DOHH2 (cell line): ENCODE data around the gene TMEM126B.

Experiments
- H3F3A ChIP-seq: fragments of 200-600 bp; sonication (generic), shearing (Covaris generic); 2 replicates; pipeline ENCODE4 v1.6.0; 2016; ENCODE audit warnings: antibody characterized with exemption, mild to moderate bottlenecking; ENCODE audit not compliant: control insufficient read depth, insufficient read depth
- H3K27ac ChIP-seq: fragments of 200-600 bp; sonication (generic); 2 replicates; pipeline ENCODE4 v1.5.1; 2014; ENCODE audit warnings: low read depth, mild to moderate bottlenecking, low read length, moderate library complexity
- H3K27me3 ChIP-seq: fragments of 200-600 bp; sonication (generic); 2 replicates; pipeline ENCODE4 v1.6.1; 2014; ENCODE audit warnings: mild to moderate bottlenecking, low read length, mixed read lengths; ENCODE audit not compliant: control insufficient read depth
- H3K36me3 ChIP-seq: fragments of 200-600 bp; sonication (generic); 2 replicates; pipeline ENCODE4 v1.6.1; 2014; ENCODE audit warnings: mild to moderate bottlenecking, low read length, moderate library complexity, mixed read lengths; ENCODE audit not compliant: control insufficient read depth
- H3K4me1 ChIP-seq: fragments of 200-600 bp; sonication (generic); 2 replicates; pipeline ENCODE4 v1.6.1; 2014; ENCODE audit warnings: mild to moderate bottlenecking, low read length, mixed read lengths; ENCODE audit not compliant: control insufficient read depth
- H3K4me2 ChIP-seq: fragments of 200-600 bp; sonication (generic); 2 replicates; pipeline ENCODE4 v1.6.0; 2014; ENCODE audit warnings: mild to moderate bottlenecking, low read length, moderate library complexity
- H3K4me3 ChIP-seq: fragments of 200-600 bp; sonication (generic); 2 replicates; pipeline ENCODE4 v1.5.1; 2014; ENCODE audit warnings: mild to moderate bottlenecking, low read length, mixed read lengths
- H3K79me2 ChIP-seq: fragments of 200-600 bp; sonication (generic); 2 replicates; pipeline ENCODE4 v1.6.1; 2014; ENCODE audit warnings: mild to moderate bottlenecking, low read length, mixed read lengths; ENCODE audit not compliant: control insufficient read depth
- H3K9me2 ChIP-seq: fragments of 200-600 bp; sonication (generic); replicated peaks from 2 replicates; pipeline ENCODE4 v1.6.1; 2014; ENCODE audit warnings: mild to moderate bottlenecking, low read length, mixed read lengths; ENCODE audit not compliant: control insufficient read depth
- H3K9me3 ChIP-seq: fragments of 200-600 bp; sonication (generic); 2 replicates; pipeline ENCODE4 v1.6.1; 2014; ENCODE audit warnings: antibody characterized with exemption, low read length, mixed read lengths; ENCODE audit not compliant: control insufficient read depth, insufficient read depth
- H4K20me1 ChIP-seq: fragments of 200-600 bp; sonication (generic); 2 replicates; pipeline ENCODE4 v1.6.0; 2014; ENCODE audit warnings: low read depth, mild to moderate bottlenecking, antibody characterized with exemption, low read length, moderate library complexity; ENCODE audit not compliant: control insufficient read depth, insufficient read depth
- CTCF ChIP-seq: fragments of 200-600 bp; sonication (generic); IDR thresholded peaks from one replicate; pipeline ENCODE4 v1.5.1; 2014; ENCODE audit warnings: antibody characterized with exemption, mild to moderate bottlenecking, low read depth, low read length; ENCODE audit not compliant: poor library complexity, severe bottlenecking
- EZH2phosphoT487 ChIP-seq: fragments of 200-600 bp; sonication (generic); IDR thresholded peaks from 2 replicates; pipeline ENCODE4 v1.6.1; 2017; ENCODE audit warnings: borderline replicate concordance, mild to moderate bottlenecking, antibody characterized with exemption, low read length, moderate library complexity, mixed read lengths

The TMEM126B gene

DNA sequence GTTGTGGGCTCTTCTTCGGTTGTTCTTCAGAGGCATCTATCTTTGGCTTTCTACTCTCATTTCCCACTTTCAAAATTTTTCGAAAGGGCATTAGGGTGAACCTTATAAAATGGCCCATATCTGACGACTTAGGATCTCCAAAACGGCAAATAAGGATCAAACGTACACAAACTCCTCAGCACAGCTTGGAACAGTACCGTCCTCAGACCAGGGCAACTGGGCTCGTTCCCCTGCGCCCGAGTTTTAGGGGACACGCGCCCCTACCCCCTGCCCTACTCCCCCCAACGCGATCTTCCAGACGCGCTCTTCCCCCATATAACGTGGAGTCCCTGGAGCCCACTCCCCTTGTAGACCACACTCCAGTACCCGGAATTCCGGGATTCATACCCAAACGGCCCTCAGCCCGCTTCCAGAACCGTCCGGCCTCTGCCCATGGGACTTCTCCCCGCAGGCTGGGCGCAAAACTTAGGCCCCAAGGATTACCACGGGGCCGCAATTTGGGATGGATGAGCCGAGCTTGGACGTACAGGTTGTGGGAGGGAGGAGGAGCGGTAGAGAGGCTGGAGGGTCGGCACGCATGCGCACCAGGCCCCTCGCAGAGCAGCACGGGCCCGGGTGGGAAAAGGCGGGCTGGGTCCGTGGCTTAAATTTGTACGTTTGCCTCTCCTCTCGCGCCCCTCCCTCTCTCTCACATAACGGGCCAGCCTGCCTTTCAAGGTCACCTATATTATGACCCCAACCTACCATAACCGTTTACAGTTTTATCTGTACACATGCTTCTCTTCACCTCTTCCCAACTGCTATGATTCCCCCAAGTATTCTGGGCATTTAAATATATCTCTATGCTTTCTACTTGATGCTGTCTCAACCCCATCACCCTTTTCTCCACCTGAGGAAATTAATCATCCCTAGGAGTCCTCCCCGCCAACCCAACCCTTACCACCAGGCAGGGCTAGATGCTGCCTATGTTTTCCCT lies 54.2 kb downstream of the TMEM126B start:
- Histone ChIP-seq H3K79me2 (no peaks in the 10 kb centered on the region), H3K4me1 (peaks cover 15% of the 10 kb centered on the region), H3K4me2 (peak overlapping the region; percentile 74), H3K4me3 (peak overlapping the region; percentile 79), H3F3A (no peaks in the 10 kb centered on the region), H3K36me3 (no peaks in the 10 kb centered on the region), H3K27ac (no peak overlapping the region), H3K9me2 (no peaks in the 10 kb centered on the region), H4K20me1 (no peaks in the 10 kb centered on the region), H3K27me3 (peaks cover 6% of the 10 kb centered on the region), H3K9me3 (0 out of 2 replicates have a peak, but pooled peaks cover 3% of the 10 kb centered on the region)
- no peak for TF ChIP-seq EZH2phosphoT487
- no peak for TF ChIP-seq CTCF

GRCh38 chr11:85685125-85685819 lies 56.9 kb downstream of the TMEM126B start:
- no peak overlapping the region for H3K4me2 ChIP-seq
- peaks cover 15% of the 10 kb centered on the region for H3K4me1 ChIP-seq
- H3K79me2 ChIP-seq = no peaks in the 10 kb centered on the region
- no peaks in the 10 kb centered on the region for H3K9me2 ChIP-seq
- TF ChIP-seq EZH2phosphoT487 (no peak), CTCF (no peak)
- H3K27ac ChIP-seq = no peak overlapping the region
- H3K27me3 ChIP-seq = peaks cover 4% of the 10 kb centered on the region
- H3F3A ChIP-seq = no peaks in the 10 kb centered on the region
- 0 out of 2 replicates have a peak, but pooled peaks cover 3% of the 10 kb centered on the region for H3K9me3 ChIP-seq
- H3K4me3 ChIP-seq = no peak overlapping the region
- no peaks in the 10 kb centered on the region for H3K36me3 ChIP-seq
- H4K20me1 ChIP-seq = no peaks in the 10 kb centered on the region

GRCh38 chr11:85685820-85686459 lies 57.5 kb downstream of the TMEM126B start, which contains the start of gene CCDC89:
Gene CCDC89, minus strand, starts transcription at chr11:85686195. Its CDS starts 65 bp downstream, at chr11:85686130.
- no peaks in the 10 kb centered on the region for H3K36me3 ChIP-seq
- 0 out of 2 replicates have a peak, but pooled peaks cover 3% of the 10 kb centered on the region for H3K9me3 ChIP-seq
- H3K4me1 ChIP-seq = peaks cover 15% of the 10 kb centered on the region
- H3K79me2 ChIP-seq = no peaks in the 10 kb centered on the region
- H3K9me2 ChIP-seq = no peaks in the 10 kb centered on the region
- no peaks in the 10 kb centered on the region for H3F3A ChIP-seq
- no peak for TF ChIP-seq CTCF
- TF ChIP-seq EZH2phosphoT487 = no peak
- H3K4me2 ChIP-seq = no peak within 1 kb of the TSS
- peaks cover 2% of the 10 kb centered on the region; the same call in 1 of the 2 replicates for H3K27me3 ChIP-seq
- H3K27ac ChIP-seq = no peak within 1 kb of the TSS
- H4K20me1 ChIP-seq = no peaks in the 10 kb centered on the region
- H3K4me3 ChIP-seq = no peak within 1 kb of the TSS
